Naive thymus-derived CD4-positive, alpha-beta T cell (primary cell): Measurements from ENCODE around the gene EMC6. TPM values are rescaled to one million over a fixed set of nuclear protein-coding genes. Genes with fewer than 3 reads are reported as not detected.

Source experiments
- ATAC-seq: fragments of 150-1000 bp; cut with Tn5 transposase; 2 replicates; pipeline ENCODE4 v1.10.0; 2021; ENCODE audit warnings: mild to moderate bottlenecking, moderate library complexity
- CTCF ChIA-PET: fragments of 350-600 bp; sonication (Branson Sonifier 250); formaldehyde crosslinking; loops from one replicate; lab custom pipeline; 2021; ENCODE audit warnings: antibody characterized with exemption; lab: Charles Lee
- POLR2A ChIA-PET: fragments of 350-600 bp; sonication (Branson Sonifier 250); formaldehyde crosslinking; loops from one replicate; lab custom pipeline; 2021; ENCODE audit warnings: antibody characterized with exemption, inconsistent platforms; lab: Charles Lee
- DNase-seq, 9 donors: peaks; one replicate each; pipeline versions ENCODE4 v3.0.0 to v3.0.0-alpha.2; 2020 to 2022; ENCODE audit warnings: mixed read lengths in 1 of 9
- H3K27ac ChIP-seq: one replicate; pipeline ENCODE4 v1.7.0; 2013; ENCODE audit warnings: mild to moderate bottlenecking, low read depth, low read length, moderate library complexity
- H3K27me3 ChIP-seq, 2 donors: one replicate each; pipeline ENCODE4 v1.7.0; 2013; ENCODE audit warnings: low read length in 2 of 2, mild to moderate bottlenecking in 2 of 2, moderate library complexity in 2 of 2; ENCODE audit not compliant: control insufficient read depth in 2 of 2, insufficient read depth in 2 of 2
- H3K36me3 ChIP-seq, 3 experiments: 1 replicate in 2 of 3; 2 replicates in 1 of 3; pipeline ENCODE4 v1.7.0; 2013; ENCODE audit warnings: low read length in 3 of 3, mild to moderate bottlenecking in 3 of 3, moderate library complexity in 1 of 3; ENCODE audit not compliant: insufficient read depth in 3 of 3, control insufficient read depth in 2 of 3
- H3K4me1 ChIP-seq, 2 donors: one replicate each; pipeline ENCODE4 v1.7.0; 2013; ENCODE audit warnings: low read length in 2 of 2, mild to moderate bottlenecking in 2 of 2, moderate library complexity in 1 of 2; ENCODE audit not compliant: control insufficient read depth in 2 of 2, insufficient read depth in 2 of 2
- H3K4me3 ChIP-seq: 2 replicates; pipeline ENCODE4 v1.7.0; 2013; ENCODE audit warnings: mild to moderate bottlenecking, low read length
- H3K9me3 ChIP-seq, 3 experiments: 1 replicate in 2 of 3; 2 replicates in 1 of 3; pipeline ENCODE4 v1.7.0; 2013; ENCODE audit warnings: low read length in 3 of 3; ENCODE audit not compliant: control insufficient read depth in 2 of 3
- H3K27ac Mint-ChIP-seq, 9 donors: one replicate each; pipeline ENCODE4 v1.8.0; 2020 to 2022; ENCODE audit warnings: mixed read lengths in 9 of 9, mild to moderate bottlenecking in 8 of 9, moderate library complexity in 5 of 9, inconsistent platforms in 2 of 9
- H3K27me3 Mint-ChIP-seq, 5 donors: one replicate each; pipeline ENCODE4 v1.8.0; 2021 to 2022; ENCODE audit warnings: mixed read lengths in 5 of 5, mild to moderate bottlenecking in 1 of 5
- H3K36me3 Mint-ChIP-seq, 5 donors: one replicate each; pipeline ENCODE4 v1.8.0; 2020 to 2022; ENCODE audit warnings: mixed read lengths in 5 of 5, mild to moderate bottlenecking in 3 of 5, inconsistent platforms in 1 of 5
- H3K4me1 Mint-ChIP-seq, 7 donors: one replicate each; pipeline ENCODE4 v1.8.0; 2020 to 2022; ENCODE audit warnings: mixed read lengths in 7 of 7, mild to moderate bottlenecking in 3 of 7, inconsistent platforms in 1 of 7
- H3K4me3 Mint-ChIP-seq, 10 donors: one replicate each; pipeline ENCODE4 v1.8.0; 2020 to 2022; ENCODE audit warnings: mild to moderate bottlenecking in 10 of 10, mixed read lengths in 10 of 10, moderate library complexity in 6 of 10, inconsistent platforms in 2 of 10
- H3K9me3 Mint-ChIP-seq, 11 donors: one replicate each; pipeline ENCODE4 v1.8.0; 2020 to 2022; ENCODE audit warnings: mixed read lengths in 11 of 11, mild to moderate bottlenecking in 4 of 11, inconsistent platforms in 1 of 11, moderate library complexity in 1 of 11
- intact Hi-C, 2 donors: fragments of 100-400 bp; cut with micrococcal nuclease; formaldehyde crosslinking; loops; one replicate each; pipeline ENCODE4 v1.15.1; 2023
- polyA plus RNA-seq, 2 donors: library from polyadenylated mRNA; unstranded; fragments of 300-500 nt; fragmentation: Illumina TruSeq; gene quantifications; one replicate each; pipeline ENCODE4 v1.2.3, GENCODE V29; 2021
- total RNA-seq, 6 experiments: library from RNA in 5 of 6; stranded (reverse) in 5 of 6; gene quantifications; 1 replicate in 5 of 6; 2 replicates in 1 of 6; pipeline ENCODE4 v1.2.3 and lab custom pipeline; 2021 to 2026

Gene EMC6
- total and polyA plus RNA-seq, 7 experiments from 2014 or later = 23.1 to 133 (median 32.8) TPM

DNA sequence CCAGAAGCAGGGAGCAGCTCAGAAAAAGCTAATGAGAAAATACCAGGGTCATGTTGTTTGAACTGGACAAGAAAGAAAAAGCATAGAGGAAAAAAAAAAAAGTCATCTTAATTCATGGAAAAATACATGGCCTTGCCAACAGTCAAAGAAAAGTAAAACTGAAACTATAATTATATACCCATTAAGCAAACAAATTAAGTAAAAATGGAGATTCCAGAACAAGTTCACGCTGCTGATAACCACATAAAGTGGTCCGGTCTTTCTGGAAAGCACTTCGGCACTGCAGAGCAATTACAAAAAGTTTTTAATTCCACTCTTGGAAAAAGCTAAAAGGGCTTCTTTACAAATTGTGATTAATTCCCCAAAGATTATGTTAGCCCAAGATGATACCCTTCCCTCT lies 39.8 kb downstream of the EMC6 start:
- peak overlapping the region in 1 of 10 donors; percentile 38 for H3K4me3 Mint-ChIP-seq
- DNase-seq (no peak), ATAC-seq (no peak)
- H3K27ac Mint-ChIP-seq = peak overlapping the region in 5 of 9 donors; percentile 3 to 70 (median 38)
- ChIA-PET POLR2A (interaction anchor here (1.1 kb wide), 1 partner anchor 13 kb away, joined by 3 read pairs; no protein-coding TSS in a partner anchor), CTCF (interaction anchor here (0.6 to 0.7 kb wide), 2 partner anchors 13 to 63 kb away, joined by 3 read pairs; no protein-coding TSS in a partner anchor)
- Histone ChIP-seq H3K9me3 (no peaks in the 10 kb centered on the region), H3K36me3 (no peaks in the 10 kb centered on the region), H3K4me3 (no peak overlapping the region), H3K4me1 (peaks cover 21 to 24% of the 10 kb centered on the region in 2 donors), H3K27me3 (no peaks in the 10 kb centered on the region), H3K27ac (no peak overlapping the region)
- intact Hi-C loops = no loop called here
- no peaks in the 10 kb centered on the region for H3K9me3 Mint-ChIP-seq
- H3K4me1 Mint-ChIP-seq = peaks cover 13 to 49% (median 35%) of the 10 kb centered on the region in 7 donors
- H3K27me3 Mint-ChIP-seq = no peaks in the 10 kb centered on the region
- peaks cover 0 to 42% (median 3%) of the 10 kb centered on the region in 5 donors for H3K36me3 Mint-ChIP-seq

DNA sequence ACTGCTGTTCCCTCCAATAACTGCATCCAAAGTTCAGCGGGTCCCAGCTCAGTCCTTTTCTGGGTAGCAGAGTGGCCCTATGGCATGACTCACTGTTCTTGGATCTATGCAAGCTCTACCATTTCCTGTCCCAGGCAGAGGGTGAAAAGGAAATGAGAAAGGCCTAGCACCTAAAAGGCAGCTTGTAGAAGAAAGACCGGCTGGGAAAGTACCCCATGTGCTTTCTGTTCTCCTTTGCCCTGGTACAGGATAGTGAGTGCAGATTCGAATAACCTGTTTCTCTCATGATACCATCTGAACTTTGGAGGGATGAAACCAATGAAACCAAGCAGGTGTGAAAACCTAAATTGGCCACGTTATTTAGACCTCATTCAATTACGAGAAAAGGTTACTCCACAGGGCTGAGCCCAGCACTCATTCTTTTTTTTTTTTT lies 42.4 kb downstream of the EMC6 start:
- Mint-ChIP-seq H3K4me3 (peak overlapping the region in 9 of 10 donors; percentile 21 to 80 (median 71)), H3K9me3 (no peaks in the 10 kb centered on the region), H3K36me3 (peaks cover 5 to 45% (median 9%) of the 10 kb centered on the region in 5 donors), H3K27ac (peak overlapping the region; percentile 63 to 95 (median 89)), H3K27me3 (no peaks in the 10 kb centered on the region), H3K4me1 (peaks cover 19 to 66% (median 38%) of the 10 kb centered on the region in 7 donors)
- DNase-seq = peak in 8 of 9 donors; percentile 70 to 87 (median 82)
- POLR2A ChIA-PET = interaction anchor here (0.6 to 2.9 kb wide), 11 partner anchors 10 to 1373 kb away, joined by 3 to 25 read pairs (median 5); partner anchors contain the start of genes HASPIN and P2RX5
- ATAC-seq = peak; percentile 99
- H3K4me3 ChIP-seq = peak overlapping the region; percentile 5
- peak overlapping the region; percentile 40 for H3K27ac ChIP-seq
- intact Hi-C loops = loop anchor here (1.0 to 2.0 kb wide), 6 partner anchors 12 to 54 kb away; partner anchors contain the start of genes HASPIN (in 2 of the 2), P2RX5 (in 2 of the 2), EMC6 (in 1 of the 2) and TAX1BP3 (in 1 of the 2)
- peaks cover 21 to 24% of the 10 kb centered on the region in 2 donors for H3K4me1 ChIP-seq
- no peaks in the 10 kb centered on the region for H3K27me3 ChIP-seq
- CTCF ChIA-PET = interaction anchor here (0.5 to 2.0 kb wide), 3 partner anchors 27 to 61 kb away, joined by 3 to 5 read pairs (median 3); no protein-coding TSS in a partner anchor
- H3K36me3 ChIP-seq = peaks cover 0 to 17% (median 7%) of the 10 kb centered on the region in 3 experiments
- H3K9me3 ChIP-seq = no peaks in the 10 kb centered on the region

DNA sequence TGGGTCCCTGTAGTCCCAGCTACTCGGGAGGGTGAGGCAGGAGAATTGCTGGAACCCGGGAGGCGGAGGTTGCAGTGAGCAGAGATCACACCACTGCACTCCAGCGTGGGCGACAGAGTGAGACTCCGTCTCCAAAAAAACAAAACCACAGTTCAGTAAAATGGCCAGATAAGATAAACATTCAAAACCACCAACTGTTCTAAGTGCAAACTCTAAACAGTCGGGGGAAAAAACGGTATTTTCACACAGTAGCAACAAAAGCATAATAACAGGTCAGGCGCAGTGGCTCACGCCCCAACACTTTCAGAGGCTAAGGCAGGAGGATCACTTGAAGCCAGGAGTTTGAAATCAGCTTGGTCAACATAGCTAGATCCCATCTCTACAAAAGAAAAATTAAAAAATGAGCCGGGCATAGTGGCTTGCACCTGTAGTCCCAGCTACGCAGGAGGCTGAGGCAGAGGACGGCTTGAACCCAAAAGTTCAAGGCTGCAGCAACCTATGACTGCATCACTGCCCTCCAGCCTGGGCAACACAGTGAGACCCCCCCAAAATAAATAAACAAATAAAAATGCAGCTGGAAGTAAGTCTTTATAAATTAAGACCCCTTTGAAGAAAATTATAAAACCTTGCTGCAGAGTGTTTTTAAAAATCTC lies 44.3 kb downstream of the EMC6 start:
- H3K4me3 Mint-ChIP-seq = peak overlapping the region in 8 of 10 donors; percentile 4 to 64 (median 51)
- H3K27me3 ChIP-seq = no peaks in the 10 kb centered on the region
- H3K36me3 ChIP-seq = peaks cover 6 to 36% (median 7%) of the 10 kb centered on the region in 3 experiments
- H3K27me3 Mint-ChIP-seq = no peaks in the 10 kb centered on the region
- H3K27ac Mint-ChIP-seq = peak overlapping the region; percentile 5 to 89 (median 84)
- CTCF ChIA-PET = no interaction called here
- intact Hi-C loops = no loop called here
- H3K9me3 Mint-ChIP-seq = no peaks in the 10 kb centered on the region
- DNase-seq (peak in 1 of 9 donors; percentile 45), ATAC-seq (no peak)
- peaks cover 21 to 24% of the 10 kb centered on the region in 2 donors for H3K4me1 ChIP-seq
- POLR2A ChIA-PET = interaction anchor here (2.9 kb wide), 1 partner anchor 11 kb away, joined by 21 read pairs; the partner anchor contains the start of gene HASPIN
- H3K4me1 Mint-ChIP-seq = peaks cover 19 to 78% (median 38%) of the 10 kb centered on the region in 7 donors
- no peak overlapping the region for H3K4me3 ChIP-seq
- H3K9me3 ChIP-seq = no peaks in the 10 kb centered on the region
- peak overlapping the region; percentile 36 for H3K27ac ChIP-seq
- H3K36me3 Mint-ChIP-seq = peaks cover 5 to 56% (median 14%) of the 10 kb centered on the region in 5 donors

DNA sequence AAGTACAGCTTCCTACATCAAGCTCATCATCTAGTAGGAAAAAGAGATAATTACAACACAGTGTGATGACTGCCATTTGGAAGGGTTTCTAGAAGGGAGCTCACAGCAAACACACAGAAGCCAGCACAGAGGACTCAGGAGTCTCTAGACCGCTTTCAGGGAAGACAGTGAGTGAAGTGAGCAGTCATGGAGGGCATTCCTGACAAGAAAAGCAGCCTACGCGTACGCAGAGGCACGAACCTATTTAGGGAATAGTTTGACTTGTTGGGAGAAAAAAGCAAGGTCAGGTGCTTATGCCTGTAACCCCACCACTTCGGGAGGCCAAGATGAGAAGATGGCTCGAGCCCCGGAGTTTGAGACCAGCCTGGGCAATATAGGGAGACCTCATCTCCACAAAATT lies 46.7 kb downstream of the EMC6 start:
- Mint-ChIP-seq H3K27me3 (no peaks in the 10 kb centered on the region), H3K9me3 (no peaks in the 10 kb centered on the region), H3K4me1 (peaks cover 21 to 77% (median 48%) of the 10 kb centered on the region in 7 donors), H3K36me3 (peaks cover 5 to 60% (median 19%) of the 10 kb centered on the region in 5 donors), H3K27ac (peak overlapping the region in 5 of 9 donors; percentile 3 to 85 (median 74)), H3K4me3 (peak overlapping the region in 1 of 10 donors; percentile 74)
- ChIA-PET POLR2A (interaction anchor here (0.6 to 0.7 kb wide), 2 partner anchors 24 to 126 kb away, joined by 3 to 5 read pairs; no protein-coding TSS in a partner anchor), CTCF (interaction anchor here (0.9 to 1.0 kb wide), 2 partner anchors 22 to 112 kb away, joined by 3 read pairs; no protein-coding TSS in a partner anchor)
- H3K4me3 ChIP-seq = no peak overlapping the region
- no peak overlapping the region for H3K27ac ChIP-seq
- H3K9me3 ChIP-seq = no peaks in the 10 kb centered on the region
- no peak for ATAC-seq
- H3K4me1 ChIP-seq = peaks cover 24 to 27% of the 10 kb centered on the region in 2 donors
- peaks cover 6 to 45% (median 7%) of the 10 kb centered on the region in 3 experiments for H3K36me3 ChIP-seq
- intact Hi-C loops = no loop called here
- DNase-seq = no peak
- no peaks in the 10 kb centered on the region for H3K27me3 ChIP-seq

DNA sequence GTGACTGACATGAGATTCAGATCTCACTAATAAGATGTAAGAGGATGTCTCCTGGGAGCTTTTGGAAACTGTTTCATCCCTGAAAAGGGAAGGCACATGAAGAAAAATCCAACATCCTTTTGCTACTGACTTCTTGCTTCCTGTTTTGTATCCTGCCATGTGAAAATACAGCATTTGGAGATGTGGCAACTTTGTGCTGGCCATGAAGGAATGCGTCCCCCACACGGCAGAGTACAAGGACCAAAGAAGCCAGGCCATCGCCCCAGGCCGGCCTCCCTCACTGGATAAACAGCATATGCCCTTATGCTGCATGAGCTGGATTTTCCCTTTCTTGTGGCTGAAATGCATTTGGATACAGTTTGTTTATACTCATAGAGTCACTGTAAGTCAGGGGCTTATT lies 49.6 kb downstream of the EMC6 start:
- DNase-seq (no peak), ATAC-seq (no peak)
- no peak overlapping the region for H3K4me3 Mint-ChIP-seq
- CTCF ChIA-PET = no interaction called here
- intact Hi-C loops = no loop called here
- H3K4me1 ChIP-seq = peaks cover 10 to 19% of the 10 kb centered on the region in 2 donors
- POLR2A ChIA-PET = no interaction called here
- H3K27ac ChIP-seq = no peak overlapping the region
- peak overlapping the region in 1 of 9 donors; percentile 5 for H3K27ac Mint-ChIP-seq
- peaks cover 6 to 45% (median 7%) of the 10 kb centered on the region in 3 experiments for H3K36me3 ChIP-seq
- H3K27me3 Mint-ChIP-seq = no peaks in the 10 kb centered on the region
- no peak overlapping the region for H3K4me3 ChIP-seq
- no peaks in the 10 kb centered on the region for H3K27me3 ChIP-seq
- no peaks in the 10 kb centered on the region for H3K9me3 ChIP-seq
- peaks cover 27 to 71% (median 46%) of the 10 kb centered on the region in 7 donors for H3K4me1 Mint-ChIP-seq
- peaks cover 5 to 62% (median 19%) of the 10 kb centered on the region in 5 donors for H3K36me3 Mint-ChIP-seq
- peaks cover 0 to 2% (median 0%) of the 10 kb centered on the region in 11 donors for H3K9me3 Mint-ChIP-seq

DNA sequence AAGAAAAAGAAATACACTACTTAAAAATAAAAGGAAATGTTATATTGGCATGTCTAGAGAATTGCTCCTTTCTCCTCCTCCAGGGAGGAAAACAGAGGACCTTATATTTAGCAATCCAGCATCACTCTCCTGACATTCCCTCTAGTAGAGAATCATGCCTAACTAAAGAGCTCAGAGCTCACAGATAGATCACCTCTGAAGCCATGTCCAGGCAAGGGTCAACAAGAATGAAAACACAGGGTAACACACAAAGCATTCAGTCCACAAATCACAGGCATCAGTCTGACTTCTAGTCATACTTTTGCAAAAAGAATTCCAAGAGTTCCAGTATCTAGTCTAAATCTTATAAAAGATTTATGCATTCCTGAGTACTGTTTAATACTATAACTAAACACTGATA lies 50.7 kb downstream of the EMC6 start:
- H3K27me3 ChIP-seq = no peaks in the 10 kb centered on the region
- Mint-ChIP-seq H3K27ac (peak overlapping the region in 2 of 9 donors; percentile 34 to 90), H3K36me3 (peaks cover 5 to 62% (median 19%) of the 10 kb centered on the region in 5 donors), H3K9me3 (peaks cover 0 to 2% (median 0%) of the 10 kb centered on the region in 11 donors), H3K4me3 (peak overlapping the region in 1 of 10 donors; percentile 56), H3K27me3 (no peaks in the 10 kb centered on the region), H3K4me1 (peaks cover 24 to 65% (median 46%) of the 10 kb centered on the region in 7 donors)
- H3K9me3 ChIP-seq = no peaks in the 10 kb centered on the region
- ChIA-PET CTCF (no interaction called here), POLR2A (interaction anchor here (0.9 kb wide), 1 partner anchor 22 kb away, joined by 4 read pairs; no protein-coding TSS in a partner anchor)
- intact Hi-C loops = no loop called here
- no peak overlapping the region for H3K4me3 ChIP-seq
- DNase-seq (no peak), ATAC-seq (no peak)
- peaks cover 6 to 48% (median 7%) of the 10 kb centered on the region in 3 experiments for H3K36me3 ChIP-seq
- no peak overlapping the region for H3K27ac ChIP-seq
- peaks cover 7 to 19% of the 10 kb centered on the region in 2 donors for H3K4me1 ChIP-seq
